ENCODE measurements around the gene LYRM9. TPM values are rescaled to one million over a fixed set of nuclear protein-coding genes. Genes with fewer than 3 reads are reported as not detected.

LYRM9 gene
- total and polyA plus RNA-seq, 5 donors from 2014 or later = 7.5 to 18.4 (median 15.8) TPM

GRCh38 chr17:27871407-27871806, 21.8 kb downstream of the LYRM9 start:
- H3K4me1 Mint-ChIP-seq = no peaks in the 10 kb centered on the region
- peaks cover 0 to 7% (median 0%) of the 10 kb centered on the region in 7 donors for H3K9me3 Mint-ChIP-seq
- H3K27me3 Mint-ChIP-seq = no peaks in the 10 kb centered on the region
- no peak for ATAC-seq (ENCODE audit: low read depth in 2 of 2)
- H3K9me3 ChIP-seq (ENCODE audit: control insufficient read depth in 2 of 2, low read length in 2 of 2) = no peaks in the 10 kb centered on the region
- peak overlapping the region in 1 of 3 donors; percentile 58 for H3K27ac Mint-ChIP-seq
- H3K4me3 ChIP-seq (ENCODE audit: low read depth, low read length) = no peak overlapping the region
- H3K4me1 ChIP-seq (ENCODE audit: control insufficient read depth, insufficient read depth, low read length, poor library complexity, severe bottlenecking) = no peaks in the 10 kb centered on the region
- no peaks in the 10 kb centered on the region for H3K36me3 ChIP-seq (ENCODE audit: control insufficient read depth, insufficient read depth, low read length)
- DNase-seq = no peak
- H3K27me3 ChIP-seq (ENCODE audit: control insufficient read depth, insufficient read depth, low read length) = no peaks in the 10 kb centered on the region
- H3K36me3 Mint-ChIP-seq = peaks cover 4% of the 10 kb centered on the region
- H3K27ac ChIP-seq (ENCODE audit: insufficient read depth, low read length, poor library complexity, severe bottlenecking) = no peak overlapping the region
- H3K4me3 Mint-ChIP-seq = no peak overlapping the region

- Mint-ChIP-seq H3K36me3 (peaks cover 4% of the 10 kb centered on the region), H3K4me1 (no peaks in the 10 kb centered on the region), H3K27me3 (no peaks in the 10 kb centered on the region), H3K4me3 (no peak overlapping the region), H3K9me3 (peaks cover 0 to 7% (median 0%) of the 10 kb centered on the region in 7 donors), H3K27ac (peak overlapping the region in 2 of 3 donors; percentile 40 to 87)
- H3K4me1 ChIP-seq (ENCODE audit: control insufficient read depth, insufficient read depth, low read length, poor library complexity, severe bottlenecking) = no peaks in the 10 kb centered on the region
- no peak overlapping the region for H3K27ac ChIP-seq (ENCODE audit: insufficient read depth, low read length, poor library complexity, severe bottlenecking)
- ATAC-seq (ENCODE audit: low read depth in 2 of 2) (no peak), DNase-seq (no peak)
- no peaks in the 10 kb centered on the region for H3K9me3 ChIP-seq (ENCODE audit: control insufficient read depth in 2 of 2, low read length in 2 of 2)
- no peaks in the 10 kb centered on the region for H3K36me3 ChIP-seq (ENCODE audit: control insufficient read depth, insufficient read depth, low read length)
- H3K27me3 ChIP-seq (ENCODE audit: control insufficient read depth, insufficient read depth, low read length) = no peaks in the 10 kb centered on the region
- no peak overlapping the region for H3K4me3 ChIP-seq (ENCODE audit: low read depth, low read length)
Measured at GRCh38 chr17:27870345-27870744, 22.8 kb downstream of the LYRM9 start.

- no peaks in the 10 kb centered on the region for H3K9me3 ChIP-seq (ENCODE audit: control insufficient read depth in 2 of 2, low read length in 2 of 2)
- no peak for ATAC-seq (ENCODE audit: low read depth in 2 of 2)
- Mint-ChIP-seq H3K27ac (no peak overlapping the region), H3K27me3 (peaks cover 5% of the 10 kb centered on the region), H3K4me3 (no peak overlapping the region), H3K4me1 (no peaks in the 10 kb centered on the region), H3K36me3 (no peaks in the 10 kb centered on the region), H3K9me3 (peaks cover 0 to 6% (median 0%) of the 10 kb centered on the region in 7 donors)
- H3K4me1 ChIP-seq (ENCODE audit: control insufficient read depth, insufficient read depth, low read length, poor library complexity, severe bottlenecking) = no peaks in the 10 kb centered on the region
- H3K4me3 ChIP-seq (ENCODE audit: low read depth, low read length) = no peak overlapping the region
- no peak for DNase-seq
- no peak overlapping the region for H3K27ac ChIP-seq (ENCODE audit: insufficient read depth, low read length, poor library complexity, severe bottlenecking)
- H3K36me3 ChIP-seq (ENCODE audit: control insufficient read depth, insufficient read depth, low read length) = no peaks in the 10 kb centered on the region
- no peaks in the 10 kb centered on the region for H3K27me3 ChIP-seq (ENCODE audit: control insufficient read depth, insufficient read depth, low read length)
Measured at GRCh38 chr17:27868565-27868964, 24.6 kb downstream of the LYRM9 start.

GRCh38 chr17:27862840-27863239, 30.3 kb downstream of the LYRM9 start:
- Mint-ChIP-seq H3K27me3 (peaks cover 5% of the 10 kb centered on the region), H3K9me3 (peaks cover 0 to 2% (median 0%) of the 10 kb centered on the region in 7 donors), H3K4me3 (no peak overlapping the region), H3K36me3 (peaks cover 16% of the 10 kb centered on the region), H3K27ac (no peak overlapping the region), H3K4me1 (no peaks in the 10 kb centered on the region)
- Histone ChIP-seq H3K9me3 (ENCODE audit: control insufficient read depth in 2 of 2, low read length in 2 of 2) (no peaks in the 10 kb centered on the region), H3K27me3 (ENCODE audit: control insufficient read depth, insufficient read depth, low read length) (peaks cover 3% of the 10 kb centered on the region), H3K27ac (ENCODE audit: insufficient read depth, low read length, poor library complexity, severe bottlenecking) (no peak overlapping the region), H3K36me3 (ENCODE audit: control insufficient read depth, insufficient read depth, low read length) (no peaks in the 10 kb centered on the region), H3K4me3 (ENCODE audit: low read depth, low read length) (no peak overlapping the region), H3K4me1 (ENCODE audit: control insufficient read depth, insufficient read depth, low read length, poor library complexity, severe bottlenecking) (no peaks in the 10 kb centered on the region)
- DNase-seq (no peak), ATAC-seq (ENCODE audit: low read depth in 2 of 2) (no peak)

- H3K36me3 ChIP-seq (ENCODE audit: control insufficient read depth, insufficient read depth, low read length) = no peaks in the 10 kb centered on the region
- no peak overlapping the region for H3K27ac Mint-ChIP-seq
- no peak for ATAC-seq (ENCODE audit: low read depth in 2 of 2)
- H3K36me3 Mint-ChIP-seq = peaks cover 16% of the 10 kb centered on the region
- no peaks in the 10 kb centered on the region for H3K9me3 ChIP-seq (ENCODE audit: control insufficient read depth in 2 of 2, low read length in 2 of 2)
- no peak overlapping the region for H3K4me3 Mint-ChIP-seq
- DNase-seq = no peak
- peaks cover 5% of the 10 kb centered on the region for H3K27me3 Mint-ChIP-seq
- H3K9me3 Mint-ChIP-seq = peaks cover 0 to 2% (median 0%) of the 10 kb centered on the region in 7 donors
- no peaks in the 10 kb centered on the region for H3K4me1 ChIP-seq (ENCODE audit: control insufficient read depth, insufficient read depth, low read length, poor library complexity, severe bottlenecking)
- peaks cover 3% of the 10 kb centered on the region for H3K27me3 ChIP-seq (ENCODE audit: control insufficient read depth, insufficient read depth, low read length)
- H3K27ac ChIP-seq (ENCODE audit: insufficient read depth, low read length, poor library complexity, severe bottlenecking) = no peak overlapping the region
- no peak overlapping the region for H3K4me3 ChIP-seq (ENCODE audit: low read depth, low read length)
- H3K4me1 Mint-ChIP-seq = no peaks in the 10 kb centered on the region
Measured at GRCh38 chr17:27862004-27862403, 31.2 kb downstream of the LYRM9 start.

- Mint-ChIP-seq H3K36me3 (peaks cover 16% of the 10 kb centered on the region), H3K27me3 (peaks cover 5% of the 10 kb centered on the region), H3K4me3 (no peak overlapping the region), H3K27ac (no peak overlapping the region), H3K4me1 (no peaks in the 10 kb centered on the region), H3K9me3 (peaks cover 0 to 2% (median 0%) of the 10 kb centered on the region in 7 donors)
- H3K27me3 ChIP-seq (ENCODE audit: control insufficient read depth, insufficient read depth, low read length) = peaks cover 3% of the 10 kb centered on the region
- DNase-seq (no peak), ATAC-seq (ENCODE audit: low read depth in 2 of 2) (no peak)
- H3K9me3 ChIP-seq (ENCODE audit: control insufficient read depth in 2 of 2, low read length in 2 of 2) = no peaks in the 10 kb centered on the region
- H3K27ac ChIP-seq (ENCODE audit: insufficient read depth, low read length, poor library complexity, severe bottlenecking) = no peak overlapping the region
- no peak overlapping the region for H3K4me3 ChIP-seq (ENCODE audit: low read depth, low read length)
- no peaks in the 10 kb centered on the region for H3K36me3 ChIP-seq (ENCODE audit: control insufficient read depth, insufficient read depth, low read length)
- no peaks in the 10 kb centered on the region for H3K4me1 ChIP-seq (ENCODE audit: control insufficient read depth, insufficient read depth, low read length, poor library complexity, severe bottlenecking)
Measured at GRCh38 chr17:27860971-27861664, 32.0 kb downstream of the LYRM9 start.

- no peaks in the 10 kb centered on the region for H3K9me3 ChIP-seq (ENCODE audit: control insufficient read depth in 2 of 2, low read length in 2 of 2)
- H3K4me1 Mint-ChIP-seq = no peaks in the 10 kb centered on the region
- peaks cover 3% of the 10 kb centered on the region for H3K27me3 ChIP-seq (ENCODE audit: control insufficient read depth, insufficient read depth, low read length)
- no peaks in the 10 kb centered on the region for H3K36me3 ChIP-seq (ENCODE audit: control insufficient read depth, insufficient read depth, low read length)
- DNase-seq (no peak), ATAC-seq (ENCODE audit: low read depth in 2 of 2) (no peak)
- no peaks in the 10 kb centered on the region for H3K4me1 ChIP-seq (ENCODE audit: control insufficient read depth, insufficient read depth, low read length, poor library complexity, severe bottlenecking)
- H3K9me3 Mint-ChIP-seq = peaks cover 0 to 2% (median 0%) of the 10 kb centered on the region in 7 donors
- H3K27ac Mint-ChIP-seq = no peak overlapping the region
- no peak overlapping the region for H3K27ac ChIP-seq (ENCODE audit: insufficient read depth, low read length, poor library complexity, severe bottlenecking)
- H3K4me3 ChIP-seq (ENCODE audit: low read depth, low read length) = no peak overlapping the region
- H3K4me3 Mint-ChIP-seq = no peak overlapping the region
- peaks cover 7% of the 10 kb centered on the region for H3K27me3 Mint-ChIP-seq
- H3K36me3 Mint-ChIP-seq = peaks cover 16% of the 10 kb centered on the region
Measured at GRCh38 chr17:27858621-27859305, 34.4 kb downstream of the LYRM9 start.
